ENCODE results near the gene ANGPTL8.

ANGPTL8 gene

GRCh38 chr19:11264452-11265176, 25.2 kb downstream of the ANGPTL8 start:
- no peak for DNase-seq

GRCh38 chr19:11265177-11265784, 25.9 kb downstream of the ANGPTL8 start:
- no peak for DNase-seq

- no peak for DNase-seq
Measured at GRCh38 chr19:11265785-11266236, 26.4 kb downstream of the ANGPTL8 start.

GRCh38 chr19:11267316-11268085, 28.1 kb downstream of the ANGPTL8 start:
- DNase-seq, result no peak

GRCh38 chr19:11268783-11269267, 29.4 kb downstream of the ANGPTL8 start:
- no peak for DNase-seq

GRCh38 chr19:11269408-11269807, 30.0 kb downstream of the ANGPTL8 start:
- no peak for DNase-seq

GRCh38 chr19:11273296-11273695, 33.9 kb downstream of the ANGPTL8 start:
- DNase-seq, result no peak

- no peak for DNase-seq
Measured at GRCh38 chr19:11273989-11274388, 34.6 kb downstream of the ANGPTL8 start.

GRCh38 chr19:11274533-11275086, 35.2 kb downstream of the ANGPTL8 start:
- no peak for DNase-seq

GRCh38 chr19:11278670-11279069, 39.3 kb downstream of the ANGPTL8 start:
- DNase-seq, result no peak

GRCh38 chr19:11279505-11280236, 40.3 kb downstream of the ANGPTL8 start:
- peak; percentile 16 for DNase-seq

- DNase-seq, result no peak
Measured at GRCh38 chr19:11281356-11282049, 42.1 kb downstream of the ANGPTL8 start.

GRCh38 chr19:11284515-11284914, 45.1 kb downstream of the ANGPTL8 start:
- no peak for DNase-seq

- DNase-seq, result no peak
Measured at GRCh38 chr19:11286312-11286974, 47.0 kb downstream of the ANGPTL8 start.

GRCh38 chr19:11288349-11288748, 48.9 kb downstream of the ANGPTL8 start:
- DNase-seq, result no peak

- DNase-seq, result no peak
Measured at GRCh38 chr19:11290256-11290655, 50.8 kb downstream of the ANGPTL8 start.

- DNase-seq, result no peak
Measured at GRCh38 chr19:11291415-11291814, 52.0 kb downstream of the ANGPTL8 start.
